ENCODE data around the gene CHRDL1.
"Not testable (repeated sequence)": the region's sequence is repeated elsewhere in the genome, so short reads cannot be mapped to it uniquely, and the experiment has no call there.

The CHRDL1 gene

GRCh38 chrX:110675886-110676285 is 119.7 kb downstream of the CHRDL1 start:
- no peak overlapping the region for H3K4me3 ChIP-seq (ENCODE audit: low read depth, low read length)
- TF ChIP-seq CTCF (IDR thresholded peaks at IDR 0.05; ENCODE audit: control insufficient read depth, extremely low read depth, insufficient read depth), result no peak
- no peak for DNase-seq (ENCODE audit: low read depth)

- no peak overlapping the region for H3K4me3 ChIP-seq (ENCODE audit: low read depth, low read length)
- no peak for TF ChIP-seq CTCF (IDR thresholded peaks at IDR 0.05; ENCODE audit: control insufficient read depth, extremely low read depth, insufficient read depth)
- no peak for DNase-seq (ENCODE audit: low read depth)
These were observed 124.4 kb downstream of the CHRDL1 start for GRCh38 chrX:110671068-110671803.

GRCh38 chrX:110669572-110669971 is 126.0 kb downstream of the CHRDL1 start:
- DNase-seq (ENCODE audit: low read depth), result peak; percentile 75
- H3K4me3 ChIP-seq (ENCODE audit: low read depth, low read length), result no peak overlapping the region
- no peak for TF ChIP-seq CTCF (IDR thresholded peaks at IDR 0.05; ENCODE audit: control insufficient read depth, extremely low read depth, insufficient read depth)

GRCh38 chrX:110667706-110668105 is 127.9 kb downstream of the CHRDL1 start:
- H3K4me3 ChIP-seq (ENCODE audit: low read depth, low read length), result no peak overlapping the region
- DNase-seq (ENCODE audit: low read depth), result no peak
- TF ChIP-seq CTCF (IDR thresholded peaks at IDR 0.05; ENCODE audit: control insufficient read depth, extremely low read depth, insufficient read depth), result no peak

- no peak for DNase-seq (ENCODE audit: low read depth)
These were observed 130.2 kb downstream of the CHRDL1 start for GRCh38 chrX:110665223-110666002.

GRCh38 chrX:110657073-110657472 is 138.5 kb downstream of the CHRDL1 start:
- no peak for TF ChIP-seq CTCF (IDR thresholded peaks at IDR 0.05; ENCODE audit: control insufficient read depth, extremely low read depth, insufficient read depth)
- no peak for DNase-seq (ENCODE audit: low read depth)
- H3K4me3 ChIP-seq (ENCODE audit: low read depth, low read length), result no peak overlapping the region

More at GRCh38 chrX:110665223-110666002, 130.2 kb downstream of the CHRDL1 start:
- TF ChIP-seq CTCF (IDR thresholded peaks at IDR 0.05; ENCODE audit: control insufficient read depth, extremely low read depth, insufficient read depth), result peak; percentile 74
- no peak overlapping the region for H3K4me3 ChIP-seq (ENCODE audit: low read depth, low read length)

GRCh38 chrX:110654280-110654679 is 141.3 kb downstream of the CHRDL1 start:
- not testable (repeated sequence) for DNase-seq (ENCODE audit: low read depth); H3K4me3 ChIP-seq (ENCODE audit: low read depth, low read length)
